Omental fat pad (tissue), 4 donors: Measurements from ENCODE around the gene TAOK3. TPM values are rescaled to one million over a fixed set of nuclear protein-coding genes. Genes with fewer than 3 reads are reported as not detected.
"Not testable (repeated sequence)": the region's sequence is repeated elsewhere in the genome, so short reads cannot be mapped to it uniquely, and the experiment has no call there.

Source experiments
- ATAC-seq: fragments of 150-250 bp; one replicate; pipeline ENCODE4 v1.9.1; 2016; ENCODE audit warnings: mild to moderate bottlenecking, moderate library complexity; ENCODE audit not compliant: low FRiP score
- DNase-seq: peaks from one replicate; pipeline ENCODE4 v3.0.0-alpha.2; 2019; ENCODE audit warnings: low spot score
- CTCF ChIP-seq, 3 donors: fragments of 450-650 bp; IDR thresholded peaks; one replicate each; pipeline ENCODE4 v1.5.1; 2016 to 2017; ENCODE audit warnings: antibody characterized with exemption in 3 of 3, mild to moderate bottlenecking in 3 of 3, moderate library complexity in 2 of 3
- total RNA-seq, 4 donors: library from RNA; depleted of rRNA; stranded (reverse); fragments of >200 nt; gene quantifications; one replicate each; pipeline ENCODE4 v1.1.0, GENCODE V29; 2016

Gene TAOK3
- total RNA-seq, 4 donors from 2014 or later = 35.5 to 47.4 (median 40.7) TPM

GRCh38 chr12:118256352-118256751, 116.4 kb downstream of the TAOK3 start:
- ATAC-seq (no peak), DNase-seq (no peak)
- TF ChIP-seq CTCF (IDR thresholded peaks at IDR 0.05) = no peak

GRCh38 chr12:118249547-118249946, 123.2 kb downstream of the TAOK3 start:
- no peak for TF ChIP-seq CTCF (IDR thresholded peaks at IDR 0.05)
- ATAC-seq = no peak
- DNase-seq = no peak

GRCh38 chr12:118245886-118246285, 126.8 kb downstream of the TAOK3 start:
- not testable (repeated sequence) for ATAC-seq, DNase-seq

GRCh38 chr12:118238888-118239287, 133.8 kb downstream of the TAOK3 start:
- ATAC-seq (no peak), DNase-seq (no peak)
- TF ChIP-seq CTCF (IDR thresholded peaks at IDR 0.05) = no peak

- DNase-seq = no peak
- no peak for ATAC-seq
- no peak for TF ChIP-seq CTCF (IDR thresholded peaks at IDR 0.05)
These were observed 134.8 kb downstream of the TAOK3 start for GRCh38 chr12:118237908-118238307.

- ATAC-seq (no peak), DNase-seq (no peak)
- TF ChIP-seq CTCF (IDR thresholded peaks at IDR 0.05) = no peak
These were observed 135.5 kb downstream of the TAOK3 start for GRCh38 chr12:118237052-118237665.

GRCh38 chr12:118220702-118221101, 152.0 kb downstream of the TAOK3 start:
- ATAC-seq (no peak), DNase-seq (no peak)
- no peak for TF ChIP-seq CTCF (IDR thresholded peaks at IDR 0.05)
